A549 treated with AZD9567 at 1 μM for 4 hours (cell line): Measurements from ENCODE around the gene WFDC5. TPM values are rescaled to one million over a fixed set of nuclear protein-coding genes. Genes with fewer than 3 reads are reported as not detected.

Experiments
- total RNA-seq: library from RNA; stranded (reverse); fragments of 200-300 nt; extraction: Qiagen RNA extraction; gene quantifications from 5 replicates; pipeline ENCODE4 v1.2.3, GENCODE V29; 2022; ENCODE audit not compliant: insufficient read depth

WFDC5 gene, protein sequence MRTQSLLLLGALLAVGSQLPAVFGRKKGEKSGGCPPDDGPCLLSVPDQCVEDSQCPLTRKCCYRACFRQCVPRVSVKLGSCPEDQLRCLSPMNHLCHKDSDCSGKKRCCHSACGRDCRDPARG
- total RNA-seq: not detected in 5 replicates

DNA sequence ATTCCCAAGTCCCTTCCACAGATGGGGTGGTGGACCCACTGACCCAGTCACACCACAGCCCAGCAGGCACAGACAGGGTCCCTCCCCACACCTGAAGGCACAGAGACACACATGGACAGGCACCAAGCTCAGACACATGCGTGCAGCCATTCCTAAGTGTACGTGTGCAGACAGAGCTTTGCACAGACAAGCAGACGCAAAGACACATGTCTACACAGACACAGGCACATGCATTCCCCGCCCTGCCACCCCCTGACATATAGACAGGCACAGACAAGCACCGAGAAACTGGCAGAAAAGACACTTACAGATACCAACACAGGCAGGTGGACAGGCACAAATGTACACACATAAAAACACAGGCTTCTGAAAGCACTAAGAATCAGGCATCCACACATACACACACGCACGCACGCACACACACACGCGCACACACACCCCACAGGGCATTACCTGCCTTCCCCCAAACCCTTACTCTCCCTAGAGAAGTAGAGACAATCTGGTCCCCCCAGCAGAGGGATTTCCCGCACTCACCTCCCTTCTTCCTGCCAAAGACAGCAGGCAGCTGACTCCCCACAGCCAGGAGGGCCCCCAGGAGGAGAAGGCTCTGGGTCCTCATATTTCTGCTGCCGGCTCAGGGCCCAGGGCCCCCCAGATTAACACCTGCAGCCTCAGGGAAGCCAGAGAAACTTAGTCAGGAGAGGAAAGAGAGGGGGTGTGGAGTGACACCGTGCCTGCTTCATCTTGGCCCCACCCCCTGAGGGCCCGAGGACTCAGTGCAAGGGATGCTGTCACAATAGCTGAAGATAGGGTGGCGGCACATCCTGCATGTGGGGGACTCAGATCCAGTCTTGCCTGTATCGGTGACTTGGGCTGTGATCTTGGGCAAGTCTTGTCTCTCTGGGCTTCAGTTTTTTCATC, at the start of gene WFDC5:
WFDC5 (minus strand) TSS at position 710 of the 921 bp plus-strand sequence; CDS start at position 619, 91 bp downstream.

DNA sequence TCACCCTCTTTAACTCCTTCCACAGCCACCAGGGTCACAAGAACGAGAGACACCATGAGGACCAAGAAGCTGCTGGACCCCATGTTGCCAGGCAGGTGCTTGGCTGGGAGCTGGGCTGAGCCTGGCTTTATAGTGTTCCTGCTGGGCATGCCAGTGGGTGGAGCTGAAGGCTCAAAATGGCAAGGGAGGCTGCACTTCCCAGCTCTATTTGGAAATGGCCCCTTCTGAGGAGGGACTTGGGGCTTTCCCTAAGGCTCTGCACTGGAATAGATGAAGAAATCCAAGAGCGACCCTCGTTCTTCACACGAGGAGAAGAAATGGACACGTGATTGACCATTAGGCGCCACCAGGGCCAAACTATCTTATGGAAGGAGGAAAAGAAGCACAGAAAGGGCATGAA, 9.4 kb upstream of the WFDC5 start, which contains the start of gene WFDC12:
WFDC12 (minus strand) TSS at position 101 of the 400 bp plus-strand sequence; CDS start at position 83, 18 bp downstream.

DNA sequence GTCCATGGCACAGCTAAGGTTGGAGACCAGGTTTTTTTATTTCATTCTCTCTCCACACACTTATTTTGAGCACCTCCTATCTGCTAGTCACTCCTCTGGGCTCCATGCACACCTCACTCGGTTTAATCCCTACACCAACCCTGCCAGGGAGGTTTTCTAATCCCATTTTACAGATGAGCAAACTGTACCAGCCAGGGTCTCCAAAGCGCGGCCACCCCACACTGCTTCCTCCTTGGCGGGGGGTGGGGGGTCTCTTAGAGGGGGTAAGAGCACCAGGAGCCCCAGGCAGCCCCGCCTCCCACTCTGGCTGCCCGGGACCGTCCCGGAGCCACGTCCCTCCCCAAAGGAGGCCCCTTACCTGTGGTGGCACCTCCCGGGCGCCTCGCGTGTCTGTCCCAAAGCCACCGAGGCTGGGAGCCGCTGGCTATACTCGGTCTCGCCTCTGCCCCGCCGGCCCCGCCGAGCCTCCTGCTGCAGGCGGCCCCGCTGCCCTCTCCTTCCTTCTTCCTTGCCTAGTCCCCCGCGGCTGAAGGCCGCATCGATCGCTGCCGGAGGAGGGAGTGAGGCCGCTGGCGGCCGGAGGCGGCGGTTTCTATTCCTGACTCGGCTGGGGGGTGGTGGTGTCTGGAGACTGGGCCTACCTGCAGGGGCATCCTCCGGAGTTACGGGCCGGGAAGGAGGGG, 14.3 kb downstream of the WFDC5 start, which contains the start of gene KCNS1:
KCNS1 (minus strand) TSS at position 565 of the 683 bp plus-strand sequence. CDS start 1,891 bp downstream, outside the sequence.

Other genes starting within 250 kb of the WFDC5 start
- gene YWHAB, start 229.5 kb downstream of the WFDC5 start, total RNA-seq: 184 to 225 TPM (median 188 TPM) in 5 replicates
- 8.9 to 20.7 TPM (median 19.7 TPM) in 5 replicates for gene PABPC1L, start 205.1 kb downstream of the WFDC5 start, total RNA-seq
- 39.4 to 46.1 TPM (median 40.5 TPM) in 5 replicates for gene TOMM34, start 154.8 kb downstream of the WFDC5 start, total RNA-seq
- gene STK4, start 148.7 kb downstream of the WFDC5 start, total RNA-seq: 13.6 to 16.4 TPM (median 14.6 TPM) in 5 replicates
- gene KCNS1, start 14.0 kb downstream of the WFDC5 start, total RNA-seq: 0.01 TPM in 1 of 5 replicates, not detected in the others
- not detected in 5 replicates for gene WFDC12, start 9.3 kb upstream of the WFDC5 start, total RNA-seq
- gene PI3, start 59.7 kb upstream of the WFDC5 start, total RNA-seq: 1.8 to 3.8 TPM (median 2.3 TPM) in 4 of 5 replicates, not detected in the other
- not detected in 5 replicates for gene SEMG1, start 91.9 kb upstream of the WFDC5 start, total RNA-seq
- not detected in 5 replicates for gene SEMG2, start 106.2 kb upstream of the WFDC5 start, total RNA-seq
- gene SLPI, start 139.4 kb upstream of the WFDC5 start, total RNA-seq: 8.8 to 15.1 TPM (median 14.7 TPM) in 5 replicates
- gene RBPJL, start 191.7 kb upstream of the WFDC5 start, total RNA-seq: not detected in 5 replicates
- gene MATN4, start 193.1 kb upstream of the WFDC5 start, total RNA-seq: 0.12 to 0.21 TPM (median 0.14 TPM) in 4 of 5 replicates, not detected in the other
- gene SDC4, start 233.2 kb upstream of the WFDC5 start, total RNA-seq: 94.1 to 126 TPM (median 107 TPM) in 5 replicates
- 29.3 to 33.6 TPM (median 30.5 TPM) in 5 replicates for gene SYS1, start 248.0 kb upstream of the WFDC5 start, total RNA-seq